IPS-20b (cell line): ENCODE results near the gene EMP1.

Experiments used
- H3K27ac ChIP-seq: one replicate; pipeline ENCODE4 v1.5.1; 2013; ENCODE audit warnings: low read length
- H3K27me3 ChIP-seq: 2 replicates; pipeline ENCODE4 v1.6.1; 2013; ENCODE audit warnings: mild to moderate bottlenecking, low read length, inconsistent platforms; ENCODE audit not compliant: insufficient read depth
- H3K36me3 ChIP-seq: 2 replicates; pipeline ENCODE4 v1.6.1; 2013; ENCODE audit warnings: low read depth, mild to moderate bottlenecking, inconsistent platforms, low read length, moderate library complexity; ENCODE audit not compliant: insufficient read depth
- H3K4me1 ChIP-seq: 2 replicates; pipeline ENCODE4 v1.6.1; 2013; ENCODE audit warnings: mild to moderate bottlenecking, control low read depth, inconsistent platforms, low read length, moderate library complexity; ENCODE audit not compliant: insufficient read depth
- H3K4me3 ChIP-seq: 2 replicates; pipeline ENCODE4 v1.5.1; 2013; ENCODE audit warnings: mild to moderate bottlenecking, low read length, inconsistent platforms
- H3K9ac ChIP-seq: 2 replicates; pipeline ENCODE4 v1.6.1; 2013; ENCODE audit warnings: low read depth, mild to moderate bottlenecking, inconsistent platforms, low read length, moderate library complexity
- H3K9me3 ChIP-seq: 2 replicates; pipeline ENCODE4 v1.6.1; 2013; ENCODE audit warnings: mild to moderate bottlenecking, low read depth, low read length, inconsistent platforms; ENCODE audit not compliant: insufficient read depth

EMP1 gene

DNA sequence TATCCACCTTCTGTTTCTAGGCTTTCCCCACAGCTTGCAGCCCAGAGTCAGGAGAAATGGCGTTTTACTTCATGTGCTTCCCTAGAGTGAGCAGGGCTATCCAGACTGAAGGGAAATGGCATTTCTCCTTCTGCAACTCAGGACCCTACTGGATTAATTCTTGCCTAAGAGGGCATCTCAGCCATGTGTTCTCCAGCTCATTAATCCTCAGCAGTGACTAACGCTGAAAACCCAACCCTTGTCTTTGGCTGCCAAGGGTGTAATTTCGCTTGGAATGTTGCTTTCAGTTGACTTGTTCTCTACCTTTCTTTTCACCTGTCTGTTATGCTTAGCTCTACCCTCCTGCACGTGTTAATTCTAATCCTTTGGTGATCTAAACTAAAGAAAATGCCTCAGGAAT, 21.0 kb upstream of the EMP1 start:
- Histone ChIP-seq H3K9me3 (no peaks in the 10 kb centered on the region), H3K4me3 (no peak overlapping the region), H3K4me1 (peaks cover 30% of the 10 kb centered on the region), H3K27me3 (no peaks in the 10 kb centered on the region), H3K36me3 (no peaks in the 10 kb centered on the region), H3K27ac (no peak overlapping the region), H3K9ac (no peak overlapping the region)

DNA sequence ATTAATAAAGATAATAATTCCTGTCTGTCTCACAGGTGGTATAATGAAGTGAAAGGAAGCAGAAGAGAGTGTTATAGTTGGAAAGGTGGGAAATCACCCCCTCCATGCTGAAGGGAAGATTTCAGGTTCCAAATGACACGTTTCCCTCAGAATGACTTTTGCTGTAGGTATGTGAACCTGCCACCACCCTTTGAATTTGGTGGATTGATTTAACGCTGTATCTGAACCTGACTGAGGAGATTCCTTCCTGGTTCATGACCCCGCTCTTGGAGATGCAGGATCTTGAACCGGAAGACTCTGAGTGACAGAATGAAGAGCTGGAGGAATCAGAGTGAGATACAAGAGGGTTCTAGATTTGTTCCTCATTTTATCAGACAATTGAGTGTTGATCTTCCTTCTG, 20.3 kb upstream of the EMP1 start:
- Histone ChIP-seq H3K36me3 (no peaks in the 10 kb centered on the region), H3K4me1 (peaks cover 30% of the 10 kb centered on the region), H3K9me3 (no peaks in the 10 kb centered on the region), H3K9ac (no peak overlapping the region), H3K27ac (no peak overlapping the region), H3K4me3 (no peak overlapping the region), H3K27me3 (no peaks in the 10 kb centered on the region)

GRCh38 chr12:13177373-13177772, 19.2 kb upstream of the EMP1 start:
- no peak overlapping the region for H3K4me3 ChIP-seq
- H3K4me1 ChIP-seq, result peaks cover 24% of the 10 kb centered on the region
- H3K36me3 ChIP-seq, result no peaks in the 10 kb centered on the region

DNA sequence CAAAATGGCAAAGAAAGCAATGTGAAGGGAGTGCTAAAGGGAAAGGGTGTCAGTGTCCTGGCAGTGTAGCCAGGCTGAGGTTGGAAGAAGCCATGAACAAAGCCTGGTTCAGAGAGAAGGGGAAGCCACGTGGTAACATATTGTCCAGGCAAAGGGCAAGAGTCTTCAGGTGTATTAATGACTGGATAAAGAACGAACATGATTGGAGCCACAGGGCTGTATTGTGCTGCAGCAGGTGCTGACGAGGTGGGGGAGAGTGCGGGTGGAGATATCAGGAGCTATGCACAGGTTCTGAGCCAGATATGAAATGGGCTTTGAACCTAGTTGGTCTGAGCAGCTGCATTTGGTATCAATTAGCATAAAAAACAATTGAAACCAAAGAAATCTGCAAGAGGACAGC, 18.6 kb upstream of the EMP1 start:
- no peak overlapping the region for H3K27ac ChIP-seq

More at GRCh38 chr12:13177373-13177772, 19.2 kb upstream of the EMP1 start:
- no peak overlapping the region for H3K27ac ChIP-seq
- no peaks in the 10 kb centered on the region for H3K27me3 ChIP-seq
- no peaks in the 10 kb centered on the region for H3K9me3 ChIP-seq
- no peak overlapping the region for H3K9ac ChIP-seq

GRCh38 chr12:13178568-13179210, 17.8 kb upstream of the EMP1 start:
- Histone ChIP-seq H3K4me3 (no peak overlapping the region), H3K9me3 (no peaks in the 10 kb centered on the region), H3K36me3 (no peaks in the 10 kb centered on the region), H3K27me3 (no peaks in the 10 kb centered on the region), H3K9ac (no peak overlapping the region), H3K27ac (no peak overlapping the region), H3K4me1 (peaks cover 11% of the 10 kb centered on the region)

More for the DNA sequence above, 18.6 kb upstream of the EMP1 start:
- H3K36me3 ChIP-seq, result no peaks in the 10 kb centered on the region
- H3K4me3 ChIP-seq, result no peak overlapping the region
- no peak overlapping the region for H3K9ac ChIP-seq
- H3K9me3 ChIP-seq, result no peaks in the 10 kb centered on the region
- H3K4me1 ChIP-seq, result peaks cover 18% of the 10 kb centered on the region
- H3K27me3 ChIP-seq, result no peaks in the 10 kb centered on the region

DNA sequence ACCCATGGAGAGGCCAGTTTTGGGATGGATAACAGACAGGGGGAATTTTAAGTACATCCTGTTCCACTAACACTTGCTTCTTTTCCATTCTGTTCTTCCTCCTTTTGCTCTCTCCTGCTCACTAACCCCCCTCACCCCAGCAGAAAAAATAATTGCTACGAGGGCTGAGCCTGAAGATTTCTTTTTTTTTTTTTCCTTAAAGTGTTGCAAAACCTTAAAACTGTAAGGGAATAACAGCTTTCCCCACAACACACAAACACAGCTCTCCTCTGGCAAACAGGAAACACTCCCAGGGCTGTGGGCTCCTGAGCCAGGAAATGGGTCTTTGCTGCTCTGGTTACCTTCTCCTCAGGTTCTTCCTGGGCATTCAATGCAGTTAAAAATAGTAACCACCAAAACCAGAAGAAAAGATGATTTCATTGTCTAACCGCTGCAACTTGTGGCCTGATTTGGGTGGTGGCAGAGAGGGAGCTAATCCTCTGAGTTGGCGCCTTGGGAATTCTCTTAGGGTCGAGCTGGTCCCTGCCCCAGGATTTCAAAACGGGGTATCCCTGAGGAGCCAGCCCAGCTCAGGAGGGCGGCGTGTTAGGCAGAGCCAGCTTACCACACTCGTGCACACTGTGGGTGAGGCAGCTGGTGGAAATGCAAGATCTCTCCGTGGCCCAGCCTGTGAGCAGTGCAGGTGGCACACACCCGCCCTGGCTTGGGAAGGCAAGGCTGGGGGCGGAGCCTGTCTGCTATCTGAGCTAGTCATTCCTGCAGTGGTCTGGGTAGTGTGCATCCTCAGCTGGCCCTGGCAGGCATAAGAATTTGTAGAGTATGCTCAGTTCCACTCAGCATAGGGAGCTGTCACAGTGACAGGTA, 17.1 kb upstream of the EMP1 start:
- Histone ChIP-seq H3K4me1 (peaks cover 7% of the 10 kb centered on the region), H3K27me3 (no peaks in the 10 kb centered on the region), H3K36me3 (no peaks in the 10 kb centered on the region), H3K9ac (peak overlapping the region; percentile 20; the same call in 1 of the 2 replicates), H3K27ac (no peak overlapping the region), H3K9me3 (no peaks in the 10 kb centered on the region), H3K4me3 (peak overlapping the region; percentile 43; the same call in 1 of the 2 replicates)

GRCh38 chr12:13181375-13182070, 15.0 kb upstream of the EMP1 start:
- H3K9ac ChIP-seq, result no peak overlapping the region
- no peaks in the 10 kb centered on the region for H3K27me3 ChIP-seq
- H3K36me3 ChIP-seq, result no peaks in the 10 kb centered on the region
- no peak overlapping the region for H3K4me3 ChIP-seq
- no peak overlapping the region for H3K27ac ChIP-seq
- H3K9me3 ChIP-seq, result no peaks in the 10 kb centered on the region
- peaks cover 7% of the 10 kb centered on the region for H3K4me1 ChIP-seq

DNA sequence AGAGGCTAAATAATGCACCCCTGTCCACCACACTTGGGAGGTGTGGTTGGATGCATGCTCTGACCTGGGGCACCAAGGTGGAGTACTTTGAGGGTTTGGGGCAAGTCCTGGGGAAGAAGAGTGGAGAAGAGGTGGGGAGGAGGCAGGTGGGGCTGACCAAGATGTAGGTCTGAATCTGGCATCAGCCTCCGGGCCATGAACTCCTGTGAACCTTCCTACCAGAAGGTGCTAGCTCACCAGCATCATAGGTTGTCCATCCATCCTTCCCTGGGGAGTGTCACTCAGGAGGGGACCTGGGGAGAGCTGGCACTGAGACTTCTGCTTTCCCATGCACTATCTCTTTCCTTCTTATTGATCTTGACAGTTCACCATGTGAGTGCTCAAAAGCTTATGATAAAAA, 13.6 kb upstream of the EMP1 start:
- H3K9me3 ChIP-seq, result no peaks in the 10 kb centered on the region
- no peak overlapping the region for H3K27ac ChIP-seq
- H3K4me3 ChIP-seq, result no peak overlapping the region
- H3K36me3 ChIP-seq, result no peaks in the 10 kb centered on the region
- H3K27me3 ChIP-seq, result no peaks in the 10 kb centered on the region
- H3K4me1 ChIP-seq, result peaks cover 7% of the 10 kb centered on the region
- H3K9ac ChIP-seq, result no peak overlapping the region

DNA sequence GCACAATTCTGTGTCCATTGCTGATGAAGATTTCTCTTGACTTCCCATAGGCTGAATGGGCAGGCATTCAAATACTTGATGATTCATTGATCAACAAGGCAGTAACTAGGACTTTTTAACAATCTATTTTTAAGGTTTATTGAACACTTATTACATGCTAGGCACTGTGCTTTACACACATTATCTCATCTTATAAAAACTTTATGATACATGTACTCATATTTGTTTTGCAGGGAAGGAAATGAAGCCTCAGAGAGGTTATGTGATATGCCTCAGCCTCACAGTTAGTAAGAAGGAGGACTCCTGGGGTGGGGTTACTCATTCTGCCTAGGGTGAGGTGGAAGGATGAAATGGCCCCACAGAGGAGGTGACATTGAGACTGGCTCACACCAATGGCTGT, 12.9 kb upstream of the EMP1 start:
- Histone ChIP-seq H3K27me3 (no peaks in the 10 kb centered on the region), H3K9ac (no peak overlapping the region), H3K9me3 (no peaks in the 10 kb centered on the region), H3K27ac (no peak overlapping the region), H3K4me3 (no peak overlapping the region), H3K4me1 (peaks cover 7% of the 10 kb centered on the region), H3K36me3 (no peaks in the 10 kb centered on the region)

- Histone ChIP-seq H3K4me1 (no peaks in the 10 kb centered on the region; the same call in 1 of the 2 replicates), H3K9ac (no peak overlapping the region), H3K9me3 (no peaks in the 10 kb centered on the region)
Measured at GRCh38 chr12:13186302-13186701, 10.2 kb upstream of the EMP1 start.

DNA sequence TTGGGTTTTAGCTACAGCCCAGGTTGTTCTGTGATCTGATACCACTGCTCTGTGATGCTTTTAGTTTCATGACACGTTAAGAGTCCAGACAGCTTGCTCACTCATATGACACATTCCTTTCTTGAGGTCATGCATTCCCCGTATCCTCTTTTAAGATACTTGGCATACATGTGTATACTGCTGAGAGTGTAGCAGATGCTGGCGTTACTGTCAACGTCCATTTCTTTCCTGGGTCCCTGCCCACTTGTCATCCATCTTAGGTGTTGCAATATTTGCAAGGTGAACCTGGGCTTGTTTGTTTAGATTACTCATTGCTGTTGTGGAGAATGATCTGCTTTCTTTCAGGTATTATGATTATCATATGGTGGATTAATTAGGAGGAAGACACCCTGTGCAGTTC, 9.1 kb upstream of the EMP1 start:
- Histone ChIP-seq H3K9me3 (no peaks in the 10 kb centered on the region), H3K4me3 (no peak overlapping the region), H3K36me3 (no peaks in the 10 kb centered on the region), H3K4me1 (no peaks in the 10 kb centered on the region), H3K27me3 (no peaks in the 10 kb centered on the region), H3K9ac (no peak overlapping the region), H3K27ac (no peak overlapping the region)

More at GRCh38 chr12:13186302-13186701, 10.2 kb upstream of the EMP1 start:
- Histone ChIP-seq H3K27me3 (no peaks in the 10 kb centered on the region), H3K27ac (no peak overlapping the region), H3K4me3 (no peak overlapping the region), H3K36me3 (no peaks in the 10 kb centered on the region)
